Raji (cell line): ENCODE data around the gene DDX24.

Source experiments
- POLR2A ChIP-seq: IDR thresholded peaks from 2 replicates; pipeline ENCODE4 v1.6.1; 2011; ENCODE audit warnings: low read depth, low read length, control low read depth; ENCODE audit not compliant: insufficient read depth

The DDX24 gene

GRCh38 chr14:94120667-94121340, 39.8 kb upstream of the DDX24 start:
- TF ChIP-seq POLR2A = no peak

DNA sequence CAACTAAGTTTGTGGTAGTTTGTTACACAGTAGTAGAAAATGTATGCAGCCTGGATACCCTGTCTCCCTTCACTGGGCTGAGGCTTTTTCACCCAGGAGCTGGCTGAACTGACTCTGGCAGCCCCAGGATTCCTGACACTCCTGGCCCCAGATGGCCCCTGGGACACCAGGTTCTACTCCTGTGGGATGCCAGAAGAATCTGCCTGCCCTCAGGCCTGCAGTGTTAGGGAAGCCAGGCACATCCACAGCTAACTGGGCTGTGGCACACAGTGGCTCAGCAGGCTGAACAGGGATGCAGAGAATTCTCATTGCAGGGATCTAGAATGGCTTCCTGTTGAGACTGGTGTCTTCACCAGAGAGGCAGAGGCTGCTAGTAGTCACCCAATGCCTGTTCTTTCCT, 38.1 kb upstream of the DDX24 start:
- no peak for TF ChIP-seq POLR2A

DNA sequence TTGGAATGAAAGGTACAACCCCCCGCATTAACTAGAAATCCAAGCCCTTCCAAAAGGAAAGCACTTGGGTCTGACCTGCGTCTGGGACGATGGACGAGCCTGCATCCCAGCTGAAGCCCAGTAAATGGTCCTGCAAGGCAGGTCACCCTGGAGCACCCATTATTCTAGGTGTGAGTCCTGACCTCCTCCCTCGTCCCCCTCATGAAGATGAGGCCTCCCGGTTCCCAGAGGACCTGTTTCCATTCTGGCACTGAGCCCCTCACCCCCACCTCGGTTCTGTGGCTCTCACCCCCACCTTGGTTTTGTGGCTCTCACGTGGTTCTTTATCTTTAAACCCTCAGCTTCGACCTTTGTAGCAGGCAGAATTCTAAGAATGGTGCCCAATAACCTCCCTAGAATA, 36.9 kb upstream of the DDX24 start:
- TF ChIP-seq POLR2A = no peak

DNA sequence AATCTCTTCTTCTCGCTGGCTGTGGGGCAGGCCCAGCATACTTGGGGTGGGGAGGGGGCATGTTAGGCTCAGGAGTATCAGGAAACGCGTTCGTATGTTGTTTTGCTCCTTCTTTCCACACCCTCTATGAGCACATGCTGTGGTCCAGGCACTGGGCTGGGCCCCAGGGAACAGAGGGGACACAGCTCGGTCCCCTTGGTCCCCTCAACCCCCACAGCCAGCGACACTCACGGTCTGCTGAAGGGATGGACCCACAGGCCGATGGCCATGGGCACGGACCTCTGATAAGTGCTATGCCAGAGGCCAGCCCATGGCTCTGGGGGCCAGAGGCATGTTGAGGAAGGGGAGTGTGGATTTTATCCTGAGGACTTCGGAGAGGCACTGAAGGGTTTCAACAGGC, 35.7 kb upstream of the DDX24 start:
- TF ChIP-seq POLR2A = no peak

DNA sequence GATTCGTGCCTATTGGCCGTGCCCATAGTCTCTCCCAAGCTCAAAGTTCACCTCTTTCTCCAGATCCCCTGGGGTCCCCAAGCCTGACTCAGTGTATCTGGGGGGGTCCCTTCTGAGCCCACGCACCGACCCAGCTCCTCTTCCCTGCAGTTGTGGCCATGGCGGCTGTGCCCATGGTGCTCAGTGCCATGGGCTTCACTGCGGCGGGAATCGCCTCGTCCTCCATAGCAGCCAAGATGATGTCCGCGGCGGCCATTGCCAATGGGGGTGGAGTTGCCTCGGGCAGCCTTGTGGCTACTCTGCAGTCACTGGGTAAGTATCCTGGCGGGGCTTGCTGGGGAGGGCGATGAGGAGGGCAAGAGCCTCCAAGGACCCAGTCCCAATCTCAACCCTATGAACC, 34.6 kb upstream of the DDX24 start:
- no peak for TF ChIP-seq POLR2A

DNA sequence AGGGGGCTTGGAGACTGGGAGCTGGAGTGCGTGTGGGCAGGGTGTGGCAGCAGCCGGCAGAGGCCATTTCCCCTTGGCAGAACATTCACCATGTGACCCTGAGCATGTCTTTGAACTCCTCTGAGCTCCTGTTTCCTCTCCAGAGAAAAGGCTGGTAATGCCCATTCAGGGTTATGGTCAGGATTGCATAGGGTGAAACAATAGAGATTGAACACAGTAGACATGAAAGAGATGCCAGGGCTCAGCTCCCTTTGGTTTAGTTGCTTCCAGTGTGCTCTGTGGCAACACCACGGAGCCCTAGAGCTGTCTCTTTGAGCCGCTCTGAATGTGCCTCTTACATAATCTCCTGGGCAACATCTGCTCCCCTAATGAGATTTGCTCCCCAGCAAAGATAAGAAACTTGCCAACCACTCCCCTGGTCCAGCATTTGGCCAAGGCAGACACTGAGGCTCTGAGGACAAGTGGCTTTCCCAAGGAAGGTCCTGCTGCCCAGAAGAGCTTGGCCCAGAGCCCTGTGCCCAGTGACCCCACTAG, 34.1 kb upstream of the DDX24 start:
- no peak for TF ChIP-seq POLR2A

- TF ChIP-seq POLR2A = no peak
Observed at GRCh38 chr14:94114589-94115057, 33.6 kb upstream of the DDX24 start.

DNA sequence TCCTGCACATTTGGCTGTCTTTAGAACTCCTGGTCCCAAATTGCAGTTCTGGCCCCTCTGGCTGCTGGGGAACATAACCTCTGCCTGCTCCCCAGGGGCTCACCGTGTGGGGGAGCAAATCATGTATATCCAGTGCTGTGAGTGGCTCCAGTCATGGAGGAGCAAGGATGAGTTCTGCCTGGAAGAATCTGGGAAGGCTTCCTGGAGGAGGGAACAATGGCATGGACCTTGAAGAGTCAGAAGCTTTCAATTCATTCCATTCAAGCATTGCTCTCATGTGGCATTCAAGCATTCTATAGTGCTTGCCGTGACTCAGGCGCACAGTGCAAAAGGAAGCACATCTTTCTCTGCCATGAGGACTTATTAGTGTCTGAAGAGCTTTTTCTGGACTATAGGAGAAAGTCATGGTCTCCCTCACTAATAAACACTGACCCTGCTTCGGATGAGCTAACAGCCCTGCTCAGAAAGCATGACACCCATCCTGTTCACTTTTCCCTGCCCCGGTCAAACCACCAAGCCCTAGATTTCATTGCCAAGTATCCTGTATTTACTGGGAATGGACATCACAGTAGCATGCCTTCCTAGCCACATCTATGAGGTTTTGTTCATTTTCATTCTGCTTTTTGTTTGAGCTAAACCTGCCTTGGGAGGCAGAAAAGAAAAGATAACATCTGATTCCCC, 33.0 kb upstream of the DDX24 start:
- no peak for TF ChIP-seq POLR2A

GRCh38 chr14:94113490-94113889, 32.5 kb upstream of the DDX24 start:
- TF ChIP-seq POLR2A = no peak

DNA sequence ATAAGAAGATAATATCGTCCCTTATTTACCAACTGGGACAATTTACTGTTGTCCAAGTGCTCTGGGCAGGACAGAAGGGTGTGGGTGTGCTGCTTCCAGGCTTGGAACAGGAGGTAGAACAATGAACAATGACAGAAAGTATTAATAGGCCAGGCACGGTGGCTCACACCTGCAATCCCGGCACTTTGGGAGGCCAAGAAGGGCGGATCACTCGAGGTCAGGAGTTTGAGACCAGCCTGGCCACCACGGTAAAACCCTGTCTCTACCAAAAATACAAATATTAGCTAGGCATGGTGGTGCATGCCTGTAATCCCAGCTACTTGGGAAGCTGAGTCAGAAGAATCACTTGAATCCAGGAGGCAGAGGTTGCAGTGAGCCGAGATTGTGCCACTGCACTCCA, 32.1 kb upstream of the DDX24 start:
- TF ChIP-seq POLR2A = no peak

DNA sequence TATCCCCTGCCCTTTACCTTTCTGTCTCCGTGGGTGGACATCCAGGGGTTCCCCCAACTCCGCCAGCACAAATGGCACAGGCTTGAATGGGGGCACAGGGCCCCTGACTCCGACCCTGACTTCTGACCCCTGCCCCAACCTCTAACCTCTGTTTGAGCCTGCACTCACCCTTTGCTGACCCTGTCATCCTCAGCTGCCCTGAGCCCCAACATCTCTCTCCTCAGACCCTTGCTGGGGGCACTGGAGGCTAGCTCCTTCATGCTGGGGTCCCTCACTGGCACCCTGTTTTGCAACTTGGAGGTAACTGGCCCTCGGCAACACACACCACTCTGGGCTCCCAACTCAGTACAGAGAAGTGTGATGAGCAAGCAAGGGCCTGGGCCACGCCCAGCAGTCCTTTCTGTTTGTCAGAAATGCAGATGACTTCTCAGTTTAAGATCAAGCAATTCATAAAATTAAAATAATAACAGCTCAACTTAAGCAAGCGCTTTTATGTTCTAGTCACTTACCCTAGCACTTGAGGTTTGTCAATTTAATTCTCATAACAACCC, 31.6 kb upstream of the DDX24 start:
- no peak for TF ChIP-seq POLR2A

- TF ChIP-seq POLR2A = no peak
Observed at GRCh38 chr14:94111276-94112095, 30.5 kb upstream of the DDX24 start.

DNA sequence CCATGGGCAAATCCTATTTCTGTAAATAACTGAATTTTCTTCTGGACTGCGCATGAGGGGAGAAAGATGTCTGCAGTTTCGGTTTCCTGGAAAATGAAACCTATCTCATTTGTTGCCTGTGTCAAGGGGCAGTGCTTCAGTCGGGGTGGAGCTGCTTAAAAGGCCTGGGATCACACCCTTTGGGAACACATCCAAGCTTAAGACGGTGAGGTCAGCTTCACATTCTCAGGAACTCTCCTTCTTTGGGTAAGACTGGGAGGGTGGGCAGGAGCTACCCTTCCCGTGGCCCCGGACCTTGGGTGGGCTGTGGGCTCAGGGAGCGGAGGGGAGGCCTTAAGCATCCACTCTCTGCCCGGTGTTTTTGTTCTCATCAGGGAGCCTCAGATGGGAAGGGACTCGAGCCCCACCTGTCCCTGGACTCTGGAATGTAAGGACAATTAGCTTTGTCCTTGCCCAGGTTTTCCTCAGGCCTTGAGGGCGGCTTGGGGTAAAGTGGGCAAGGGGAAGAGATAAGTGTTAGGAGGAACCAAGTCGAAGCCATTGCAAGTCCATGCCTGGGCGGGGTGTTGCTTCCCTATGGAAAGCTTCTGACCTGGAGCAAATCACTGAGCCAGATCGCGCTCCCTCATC, 29.7 kb upstream of the DDX24 start, which contains the start of gene IFI27:
Gene IFI27 (plus strand): TSS at position 185 of the 630 bp plus-strand sequence.
- no peak for TF ChIP-seq POLR2A

- no peak for TF ChIP-seq POLR2A
Observed at GRCh38 chr14:94109915-94110250, 28.9 kb upstream of the DDX24 start.

GRCh38 chr14:94104731-94105130, 23.7 kb upstream of the DDX24 start:
- TF ChIP-seq POLR2A = no peak
